Vagina (tissue), 2 donors: Measurements from ENCODE around the gene IL17RE. TPM values are rescaled to one million over a fixed set of nuclear protein-coding genes. Genes with fewer than 3 reads are reported as not detected.
"Not testable (repeated sequence)": the region's sequence is repeated elsewhere in the genome, so short reads cannot be mapped to it uniquely, and the experiment has no call there.

Experiments
- DNase-seq, 2 donors: peaks; one replicate each; pipeline ENCODE4 v3.0.0-alpha.2; 2017; ENCODE audit errors: extremely low spot score in 2 of 2
- H3K27ac ChIP-seq: fragments of 200-600 bp; sonication (generic); one replicate; pipeline ENCODE4 v1.5.1; 2019
- H3K27me3 ChIP-seq: fragments of 200-600 bp; sonication (generic); one replicate; pipeline ENCODE4 v1.5.1; 2019
- H3K36me3 ChIP-seq, 2 donors: fragments of 200-600 bp; sonication (generic); one replicate each; pipeline ENCODE4 v1.5.1; 2017 to 2019
- H3K4me1 ChIP-seq: fragments of 200-600 bp; sonication (generic); one replicate; pipeline ENCODE4 v1.5.1; 2019
- H3K4me3 ChIP-seq, 2 donors: fragments of 200-600 bp; sonication (generic); 1 replicate in 1 of 2; 2 replicates in 1 of 2; pipeline ENCODE4 v1.5.1; 2016 to 2019
- H3K9me3 ChIP-seq: fragments of 200-600 bp; sonication (generic); one replicate; pipeline ENCODE4 v1.5.1; 2019
- CTCF ChIP-seq, 3 experiments: fragments of 450-650 bp in 2 of 3; fragments of 200-600 bp in 1 of 3; sonication (generic) in 1 of 3; IDR thresholded peaks; one replicate each; pipeline ENCODE4 v1.5.1; 2017 to 2019; ENCODE audit warnings: antibody characterized with exemption in 3 of 3, mild to moderate bottlenecking in 2 of 3, moderate library complexity in 2 of 3
- POLR2A ChIP-seq, 2 donors: fragments of 450-650 bp; IDR thresholded peaks; one replicate each; pipeline ENCODE4 v1.6.1; 2017; ENCODE audit warnings: antibody characterized with exemption in 2 of 2, mild to moderate bottlenecking in 2 of 2, moderate library complexity in 2 of 2
- POLR2AphosphoS5 ChIP-seq, 2 donors: sonication (generic); formaldehyde crosslinking; IDR thresholded peaks; one replicate each; pipeline ENCODE4 v1.9.0; 2017; ENCODE audit warnings: antibody characterized with exemption in 2 of 2, mild to moderate bottlenecking in 2 of 2, low read depth in 1 of 2; ENCODE audit not compliant: insufficient read depth in 1 of 2
- intact Hi-C: fragments of 100-400 bp; cut with DNase I; formaldehyde crosslinking; loops from one replicate; pipeline ENCODE4 v1.15.1; 2023
- total RNA-seq: library from RNA; depleted of rRNA; stranded (reverse); fragments of >200 nt; gene quantifications from one replicate; pipeline ENCODE4 v1.2.3, GENCODE V29; 2016

The IL17RE gene
- total RNA-seq, 1 donor from 2014 or later = 15.2 TPM

- no peak overlapping the region for H3K4me3 ChIP-seq
- no peaks in the 10 kb centered on the region for H3K9me3 ChIP-seq
- H3K4me1 ChIP-seq = peaks cover 34% of the 10 kb centered on the region
- H3K27ac ChIP-seq = peak overlapping the region; percentile 90
- intact Hi-C loops = no loop called here
- TF ChIP-seq POLR2A (IDR thresholded peaks at IDR 0.05) (no peak), POLR2AphosphoS5 (IDR thresholded peaks at IDR 0.05; ENCODE audit: insufficient read depth in 1 of 2, low read depth in 1 of 2) (peak in 1 of 2 donors; percentile 21), CTCF (IDR thresholded peaks at IDR 0.05) (no peak)
- H3K27me3 ChIP-seq = no peaks in the 10 kb centered on the region
- no peaks in the 10 kb centered on the region for H3K36me3 ChIP-seq
- DNase-seq = no peak
Measured at GRCh38 chr3:9866639-9867038, 36.0 kb upstream of the IL17RE start.

- peak overlapping the region; percentile 54 for H3K27ac ChIP-seq
Measured at GRCh38 chr3:9867106-9867505, 35.5 kb upstream of the IL17RE start.

GRCh38 chr3:9869955-9870354, 32.7 kb upstream of the IL17RE start:
- Histone ChIP-seq H3K9me3 (no peaks in the 10 kb centered on the region), H3K27ac (no peak overlapping the region), H3K4me1 (peaks cover 14% of the 10 kb centered on the region), H3K36me3 (no peaks in the 10 kb centered on the region), H3K4me3 (no peak overlapping the region), H3K27me3 (no peaks in the 10 kb centered on the region)
- intact Hi-C loops = no loop called here
- TF ChIP-seq POLR2A (IDR thresholded peaks at IDR 0.05) (no peak), CTCF (IDR thresholded peaks at IDR 0.05) (no peak), POLR2AphosphoS5 (IDR thresholded peaks at IDR 0.05; ENCODE audit: insufficient read depth in 1 of 2, low read depth in 1 of 2) (no peak)
- DNase-seq = no peak

More at GRCh38 chr3:9867106-9867505, 35.5 kb upstream of the IL17RE start:
- no peak overlapping the region for H3K4me3 ChIP-seq
- no peaks in the 10 kb centered on the region for H3K9me3 ChIP-seq
- peaks cover 33% of the 10 kb centered on the region for H3K4me1 ChIP-seq
- intact Hi-C loops = no loop called here
- H3K27me3 ChIP-seq = no peaks in the 10 kb centered on the region
- no peak for DNase-seq
- no peak for TF ChIP-seq CTCF (IDR thresholded peaks at IDR 0.05)
- no peak for TF ChIP-seq POLR2AphosphoS5 (IDR thresholded peaks at IDR 0.05; ENCODE audit: insufficient read depth in 1 of 2, low read depth in 1 of 2)
- H3K36me3 ChIP-seq = no peaks in the 10 kb centered on the region

- H3K27ac ChIP-seq = no peak overlapping the region
- peaks cover 3% of the 10 kb centered on the region for H3K4me1 ChIP-seq
- no peak overlapping the region for H3K4me3 ChIP-seq
- no peaks in the 10 kb centered on the region for H3K27me3 ChIP-seq
- no peaks in the 10 kb centered on the region for H3K9me3 ChIP-seq
- DNase-seq = no peak
- TF ChIP-seq CTCF (IDR thresholded peaks at IDR 0.05) = no peak
- no peak for TF ChIP-seq POLR2A (IDR thresholded peaks at IDR 0.05)
- no peak for TF ChIP-seq POLR2AphosphoS5 (IDR thresholded peaks at IDR 0.05; ENCODE audit: insufficient read depth in 1 of 2, low read depth in 1 of 2)
- intact Hi-C loops = no loop called here
- no peaks in the 10 kb centered on the region for H3K36me3 ChIP-seq
Measured at GRCh38 chr3:9870978-9871377, 31.7 kb upstream of the IL17RE start.

- H3K36me3 ChIP-seq, H3K27ac ChIP-seq, DNase-seq, H3K9me3 ChIP-seq, H3K4me3 ChIP-seq, intact Hi-C loops, H3K27me3 ChIP-seq, H3K4me1 ChIP-seq: not testable (repeated sequence)
Measured at GRCh38 chr3:9872067-9872466, 30.6 kb upstream of the IL17RE start.

GRCh38 chr3:9875448-9875847, 27.2 kb upstream of the IL17RE start:
- intact Hi-C loops = no loop called here
- TF ChIP-seq POLR2A (IDR thresholded peaks at IDR 0.05) = no peak
- TF ChIP-seq POLR2AphosphoS5 (IDR thresholded peaks at IDR 0.05; ENCODE audit: insufficient read depth in 1 of 2, low read depth in 1 of 2) = no peak
- no peak for TF ChIP-seq CTCF (IDR thresholded peaks at IDR 0.05)
- H3K9me3 ChIP-seq = no peaks in the 10 kb centered on the region
- H3K4me1 ChIP-seq = peaks cover 12% of the 10 kb centered on the region
- H3K4me3 ChIP-seq = no peak overlapping the region
- H3K27me3 ChIP-seq = no peaks in the 10 kb centered on the region
- no peak overlapping the region for H3K27ac ChIP-seq
- no peak for DNase-seq
- no peaks in the 10 kb centered on the region for H3K36me3 ChIP-seq

GRCh38 chr3:9876255-9876654, 26.4 kb upstream of the IL17RE start:
- H3K27me3 ChIP-seq, H3K36me3 ChIP-seq, H3K9me3 ChIP-seq, H3K4me3 ChIP-seq, intact Hi-C loops, H3K27ac ChIP-seq, DNase-seq: not testable (repeated sequence)
- H3K4me1 ChIP-seq = peaks cover 12% of the 10 kb centered on the region
